Lower lobe of right lung (tissue), 2 donors: ENCODE measurements around the gene NMNAT3. TPM values are rescaled to one million over a fixed set of nuclear protein-coding genes. Genes with fewer than 3 reads are reported as not detected.

Experiments used
- ATAC-seq, 2 donors: fragments of 200-7000 bp; cut with Tn5 transposase; one replicate each; pipeline ENCODE4 v1.9.1; 2020 to 2022; ENCODE audit warnings: mild to moderate bottlenecking in 2 of 2, moderate library complexity in 2 of 2
- DNase-seq: peaks from one replicate; pipeline ENCODE4 v3.0.0-alpha.2; 2020
- H3K27ac ChIP-seq: fragments of 200-600 bp; one replicate; pipeline ENCODE4 v1.8.0; 2022
- H3K27me3 ChIP-seq: fragments of 200-600 bp; one replicate; pipeline ENCODE4 v1.8.0; 2022; ENCODE audit warnings: low read depth
- H3K36me3 ChIP-seq: fragments of 200-600 bp; one replicate; pipeline ENCODE4 v1.8.0; 2022; ENCODE audit warnings: mild to moderate bottlenecking
- H3K4me1 ChIP-seq: fragments of 200-600 bp; one replicate; pipeline ENCODE4 v1.8.0; 2022
- H3K4me3 ChIP-seq: fragments of 200-600 bp; one replicate; pipeline ENCODE4 v1.8.0; 2022; ENCODE audit warnings: mild to moderate bottlenecking
- H3K9me3 ChIP-seq: fragments of 200-600 bp; one replicate; pipeline ENCODE4 v1.8.0; 2022
- intact Hi-C: fragments of 100-400 bp; cut with DNase I; formaldehyde crosslinking; loops from one replicate; pipeline ENCODE4 v1.11.0; 2022
- total RNA-seq: library from RNA; stranded (reverse); fragmentation: NEBNext Ultra II Directional; extraction: Animal tissue kit (Norgen Biotek cat#: 25700); gene quantifications from one replicate; pipeline ENCODE4 v1.2.1, GENCODE V29; 2021
- TF ChIP-seq, protein P1 (sequence below): fragments of 200-600 bp; IDR thresholded peaks from one replicate; pipeline ENCODE4 v1.8.0; 2022; ENCODE audit warnings: antibody characterized with exemption, mild to moderate bottlenecking
- donor health status: DM: no; HTN: yes; CAD: no; lungs with severe emphysema.

NMNAT3 gene
- total RNA-seq, 1 donor from 2014 or later, result 5.8 TPM

DNA sequence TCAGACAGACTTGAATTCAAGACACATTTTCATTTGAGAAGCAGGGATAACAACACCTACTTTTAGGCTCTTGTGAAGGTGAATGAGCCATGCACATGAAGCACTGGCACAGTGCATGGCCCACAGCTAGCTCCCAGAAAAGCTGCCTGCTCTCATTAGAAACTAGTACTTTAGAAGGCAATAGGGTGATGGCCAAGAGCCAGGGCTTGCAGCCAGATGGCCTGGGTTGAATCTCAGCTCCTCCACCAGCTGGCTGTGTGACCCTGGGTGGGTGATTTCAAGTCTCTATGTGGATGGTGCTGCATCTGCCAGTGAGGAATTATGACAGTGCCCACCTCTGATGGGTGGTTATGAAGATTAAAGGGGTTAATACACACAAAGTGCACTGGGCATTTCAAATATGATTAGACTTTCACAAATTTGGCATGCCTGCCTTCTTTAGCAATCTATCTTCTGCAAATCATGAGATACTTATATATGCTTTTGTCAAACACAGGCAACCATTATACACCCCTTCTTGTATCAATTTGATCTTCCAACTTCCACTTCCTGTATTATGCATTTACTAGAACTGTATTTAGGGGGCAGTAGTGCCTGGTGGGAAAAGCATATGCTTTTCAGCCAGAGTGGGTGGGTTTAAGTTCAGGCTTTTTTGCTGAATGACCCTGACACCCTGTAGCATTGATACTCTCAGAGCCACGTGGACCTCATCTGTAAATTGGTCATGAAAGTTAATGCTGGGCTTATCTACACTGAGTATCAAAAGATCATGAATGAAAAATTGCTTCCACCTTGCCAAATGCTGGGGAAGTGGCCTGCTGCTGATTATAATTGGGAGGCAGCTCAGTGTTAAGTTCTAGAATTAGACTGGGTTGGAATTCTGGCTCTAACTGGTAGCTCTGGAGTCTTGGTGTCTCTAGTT lies 103.5 kb downstream of the NMNAT3 start:
- intact Hi-C loops, result no loop called here
- H3K4me1 ChIP-seq, result peaks cover 26% of the 10 kb centered on the region
- H3K4me3 ChIP-seq, result no peak overlapping the region
- TF ChIP-seq, protein P1, sequence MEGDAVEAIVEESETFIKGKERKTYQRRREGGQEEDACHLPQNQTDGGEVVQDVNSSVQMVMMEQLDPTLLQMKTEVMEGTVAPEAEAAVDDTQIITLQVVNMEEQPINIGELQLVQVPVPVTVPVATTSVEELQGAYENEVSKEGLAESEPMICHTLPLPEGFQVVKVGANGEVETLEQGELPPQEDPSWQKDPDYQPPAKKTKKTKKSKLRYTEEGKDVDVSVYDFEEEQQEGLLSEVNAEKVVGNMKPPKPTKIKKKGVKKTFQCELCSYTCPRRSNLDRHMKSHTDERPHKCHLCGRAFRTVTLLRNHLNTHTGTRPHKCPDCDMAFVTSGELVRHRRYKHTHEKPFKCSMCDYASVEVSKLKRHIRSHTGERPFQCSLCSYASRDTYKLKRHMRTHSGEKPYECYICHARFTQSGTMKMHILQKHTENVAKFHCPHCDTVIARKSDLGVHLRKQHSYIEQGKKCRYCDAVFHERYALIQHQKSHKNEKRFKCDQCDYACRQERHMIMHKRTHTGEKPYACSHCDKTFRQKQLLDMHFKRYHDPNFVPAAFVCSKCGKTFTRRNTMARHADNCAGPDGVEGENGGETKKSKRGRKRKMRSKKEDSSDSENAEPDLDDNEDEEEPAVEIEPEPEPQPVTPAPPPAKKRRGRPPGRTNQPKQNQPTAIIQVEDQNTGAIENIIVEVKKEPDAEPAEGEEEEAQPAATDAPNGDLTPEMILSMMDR, result no peak
- H3K27me3 ChIP-seq, result no peaks in the 10 kb centered on the region
- H3K36me3 ChIP-seq, result no peaks in the 10 kb centered on the region
- no peak for DNase-seq
- H3K9me3 ChIP-seq, result no peaks in the 10 kb centered on the region
- no peak for ATAC-seq
- H3K27ac ChIP-seq, result no peak overlapping the region

DNA sequence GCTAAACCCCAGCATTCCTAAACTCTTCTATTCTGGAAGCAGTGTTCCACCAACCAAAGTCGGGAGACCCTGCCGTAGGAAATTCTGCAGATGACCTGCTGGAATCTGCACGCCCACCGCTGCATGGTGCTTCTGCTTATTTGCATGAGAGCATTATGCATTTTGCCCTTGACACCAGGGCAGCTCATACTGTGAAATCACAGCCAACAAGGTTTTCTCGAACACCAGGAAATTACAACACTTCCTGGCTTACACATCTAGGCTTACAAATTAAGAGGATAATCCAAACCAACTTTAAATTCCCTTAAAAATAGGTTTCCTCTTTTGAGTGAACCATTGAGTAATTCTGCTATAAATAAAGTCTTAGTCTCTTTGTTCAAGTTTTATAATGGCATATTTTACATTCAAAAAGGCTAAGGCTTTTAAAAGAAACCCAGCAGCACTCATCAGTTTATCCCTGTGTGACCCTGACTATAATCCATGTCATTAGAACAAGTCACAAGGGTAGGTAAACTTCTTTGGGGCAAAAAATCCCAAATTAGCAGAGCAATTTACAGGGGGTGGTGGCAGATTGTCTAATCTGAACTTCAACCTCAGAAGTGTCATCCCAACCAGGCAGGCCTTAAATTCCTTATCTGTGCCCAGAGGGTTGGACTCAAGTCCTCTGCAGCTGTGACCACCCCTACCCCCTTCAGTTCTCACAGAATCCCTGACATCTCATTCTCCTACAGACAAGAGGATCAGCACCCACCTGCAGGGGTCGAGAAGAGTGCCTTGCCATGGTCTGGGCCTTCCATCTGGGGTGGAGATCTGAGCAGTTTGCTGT lies 104.7 kb downstream of the NMNAT3 start:
- TF ChIP-seq, protein P1, result no peak
- no peaks in the 10 kb centered on the region for H3K27me3 ChIP-seq
- intact Hi-C loops, result no loop called here
- peak; percentile 55 for DNase-seq
- H3K4me3 ChIP-seq, result no peak overlapping the region
- peak; percentile 57 to 77 for ATAC-seq
- peaks cover 26% of the 10 kb centered on the region for H3K4me1 ChIP-seq
- H3K27ac ChIP-seq, result no peak overlapping the region
- no peaks in the 10 kb centered on the region for H3K36me3 ChIP-seq
- H3K9me3 ChIP-seq, result no peaks in the 10 kb centered on the region

DNA sequence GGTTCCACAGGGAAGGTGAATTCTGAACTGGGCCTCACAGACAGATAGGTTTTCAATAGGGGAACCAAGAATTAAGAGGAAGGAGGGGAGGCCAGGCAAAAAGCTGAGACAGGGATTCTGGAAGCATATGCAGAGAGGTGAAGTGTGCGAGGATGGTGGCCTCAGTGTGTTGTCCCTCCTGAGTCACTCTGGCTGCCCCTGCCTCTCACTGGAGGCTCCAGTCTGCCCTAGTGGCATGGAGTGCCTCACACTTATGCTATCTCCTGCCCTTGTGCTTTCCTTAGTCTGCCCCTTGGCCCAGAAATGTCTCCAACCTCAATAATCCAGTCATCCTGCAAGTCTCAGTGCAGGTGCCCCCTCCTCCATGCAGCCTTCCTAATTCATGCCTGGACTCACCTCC lies 106.1 kb downstream of the NMNAT3 start:
- Histone ChIP-seq H3K27me3 (no peaks in the 10 kb centered on the region), H3K36me3 (no peaks in the 10 kb centered on the region), H3K4me1 (peaks cover 26% of the 10 kb centered on the region), H3K4me3 (no peak overlapping the region), H3K27ac (no peak overlapping the region), H3K9me3 (no peaks in the 10 kb centered on the region)
- DNase-seq, result no peak
- TF ChIP-seq, protein P1, result no peak
- peak in 1 of 2 donors; percentile 19 for ATAC-seq
- intact Hi-C loops, result no loop called here

DNA sequence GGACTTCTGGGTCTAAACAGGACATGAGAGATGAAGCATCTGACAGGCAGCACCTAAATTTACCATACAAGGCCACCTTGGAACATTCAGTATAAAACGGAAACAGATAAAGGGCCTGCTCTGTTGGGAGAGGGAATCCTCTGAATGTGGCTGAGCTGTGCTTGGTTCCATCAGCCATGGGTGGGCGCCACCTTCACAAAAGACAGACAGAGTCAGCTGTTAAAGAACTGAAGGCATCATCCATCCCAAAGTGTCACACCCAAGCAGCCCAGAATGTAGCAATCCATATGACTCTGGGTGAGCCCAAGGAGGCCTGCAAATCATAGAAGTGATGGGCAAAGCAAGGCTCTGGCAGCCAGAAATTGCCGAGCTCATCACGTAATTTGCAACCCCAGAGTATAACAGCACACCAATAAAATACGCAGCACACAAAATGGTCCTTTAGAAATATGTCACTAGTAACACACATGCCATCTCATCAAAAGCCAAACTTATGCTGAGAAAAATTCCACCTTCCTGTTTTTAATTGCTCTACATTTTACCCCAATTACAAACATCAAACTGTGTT lies 113.4 kb downstream of the NMNAT3 start:
- TF ChIP-seq, protein P1, result peak; percentile 22
- Histone ChIP-seq H3K27ac (no peak overlapping the region), H3K36me3 (no peaks in the 10 kb centered on the region), H3K9me3 (no peaks in the 10 kb centered on the region), H3K27me3 (no peaks in the 10 kb centered on the region), H3K4me3 (no peak overlapping the region), H3K4me1 (no peaks in the 10 kb centered on the region)
- no peak for DNase-seq
- no peak for ATAC-seq
- intact Hi-C loops, result no loop called here

DNA sequence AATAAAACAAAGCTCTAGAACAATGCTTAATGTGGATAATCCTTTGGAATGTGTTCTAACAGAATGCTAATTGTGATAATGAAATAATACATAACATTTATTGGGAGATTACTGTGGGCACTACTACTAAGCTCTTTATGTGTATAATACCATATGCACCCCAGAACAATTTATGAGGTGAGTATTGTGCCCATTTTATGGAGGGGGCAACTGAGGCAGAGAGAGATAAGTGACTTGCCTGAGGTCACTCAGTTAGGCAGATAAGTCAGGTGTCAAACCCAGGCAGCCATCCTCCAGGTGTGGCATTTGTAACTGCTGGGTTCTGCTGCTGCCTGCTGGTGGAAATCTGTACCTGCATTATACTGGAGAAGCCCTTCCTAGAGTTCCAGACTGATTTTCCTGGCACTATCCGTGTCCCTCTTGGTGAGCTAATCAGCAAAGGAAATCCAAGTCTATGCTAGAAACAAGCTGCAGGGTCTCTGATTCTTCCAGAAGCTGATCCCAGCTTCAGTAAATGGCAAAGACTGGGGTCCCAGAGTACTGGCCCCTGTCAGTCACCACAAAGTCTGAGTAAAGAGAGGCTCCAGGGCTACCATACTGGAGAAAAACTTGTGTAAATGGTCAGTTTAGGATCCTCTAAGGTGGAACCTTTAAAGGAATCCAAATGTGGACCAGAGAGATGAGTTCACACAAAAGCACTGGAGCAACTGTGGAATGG lies 115.7 kb downstream of the NMNAT3 start:
- H3K27ac ChIP-seq, result no peak overlapping the region
- no peaks in the 10 kb centered on the region for H3K36me3 ChIP-seq
- ATAC-seq (peak; percentile 56 to 81), DNase-seq (no peak)
- H3K4me1 ChIP-seq, result no peaks in the 10 kb centered on the region
- no peak overlapping the region for H3K4me3 ChIP-seq
- H3K27me3 ChIP-seq, result no peaks in the 10 kb centered on the region
- H3K9me3 ChIP-seq, result no peaks in the 10 kb centered on the region
- TF ChIP-seq, protein P1, result peak; percentile 52
- intact Hi-C loops, result no loop called here
